Measurements from ENCODE around the gene TMOD1.

The TMOD1 gene

GRCh38 chr9:97514531-97514930, 13.1 kb downstream of the TMOD1 start:
- ATAC-seq = no peak
- TF ChIP-seq ZNF8 (CRISPR knock-in tag; IDR thresholded peaks at IDR 0.05) = no peak
- TF ChIP-seq ZNF70 (CRISPR knock-in tag; IDR thresholded peaks at IDR 0.05) = no peak
- TF ChIP-seq SNAI2 (CRISPR knock-in tag; IDR thresholded peaks at IDR 0.05) = no peak
- no peak for TF ChIP-seq TOX (CRISPR knock-in tag; IDR thresholded peaks at IDR 0.05; ENCODE audit: borderline replicate concordance)
- no peak for TF ChIP-seq TCF4 (CRISPR knock-in tag; IDR thresholded peaks at IDR 0.05; ENCODE audit: borderline replicate concordance)
- TF ChIP-seq ZFP30 (CRISPR knock-in tag; IDR thresholded peaks at IDR 0.05) = no peak

DNA sequence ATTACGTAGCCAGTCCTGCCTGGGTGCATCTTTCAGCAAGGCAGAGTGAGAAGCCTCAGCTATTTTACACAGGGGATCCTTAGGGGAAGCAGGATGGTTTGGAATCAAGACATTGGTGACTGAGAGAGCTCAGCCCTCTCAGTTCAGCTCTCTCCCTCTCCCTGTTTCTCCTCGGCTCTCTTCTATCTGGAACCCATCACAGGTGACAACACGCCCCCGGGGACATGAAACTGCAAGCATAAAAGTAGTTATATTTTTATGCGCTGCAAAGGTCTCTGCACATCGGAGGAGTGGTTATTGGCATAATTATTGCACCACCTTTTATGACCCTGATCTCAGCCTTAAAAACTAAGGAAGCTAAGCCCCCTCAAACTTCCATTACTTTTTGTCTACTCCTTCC, 14.2 kb downstream of the TMOD1 start:
- no peak for TF ChIP-seq TCF4 (CRISPR knock-in tag; IDR thresholded peaks at IDR 0.05; ENCODE audit: borderline replicate concordance)
- TF ChIP-seq GLIS3 (CRISPR knock-in tag; IDR thresholded peaks at IDR 0.05) = no peak
- no peak for TF ChIP-seq ZFP30 (CRISPR knock-in tag; IDR thresholded peaks at IDR 0.05)

DNA sequence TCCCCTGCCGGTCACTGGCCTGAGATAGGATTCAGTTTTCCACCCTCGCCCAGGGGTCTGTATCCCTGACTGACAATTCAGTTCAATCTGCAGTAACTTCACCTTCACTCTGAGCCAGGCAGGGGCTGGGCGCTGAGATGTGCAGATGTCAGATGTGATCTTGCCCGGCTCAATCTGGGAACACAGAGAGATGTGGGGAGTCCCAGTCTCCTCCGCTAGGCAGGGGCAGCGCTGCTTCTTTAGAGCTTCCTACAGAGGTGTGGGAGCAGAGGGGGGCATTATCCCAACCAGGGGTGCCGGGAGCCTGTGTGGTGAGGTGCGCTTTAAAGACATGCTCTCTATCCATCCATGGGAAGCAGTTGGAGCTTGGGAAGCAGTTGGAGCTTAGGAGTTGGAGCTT, 14.6 kb downstream of the TMOD1 start:
- no peak for TF ChIP-seq CREB5 (CRISPR knock-in tag; IDR thresholded peaks at IDR 0.05; ENCODE audit: low read depth)
- TF ChIP-seq RARB (CRISPR knock-in tag; IDR thresholded peaks at IDR 0.05) = no peak
- no peak for TF ChIP-seq ZNF8 (CRISPR knock-in tag; IDR thresholded peaks at IDR 0.05)
- no peak for TF ChIP-seq ZC3H10 (CRISPR knock-in tag; IDR thresholded peaks at IDR 0.05)
- no peak for TF ChIP-seq CSDC2 (CRISPR knock-in tag; IDR thresholded peaks at IDR 0.05)
- TF ChIP-seq, protein P1, sequence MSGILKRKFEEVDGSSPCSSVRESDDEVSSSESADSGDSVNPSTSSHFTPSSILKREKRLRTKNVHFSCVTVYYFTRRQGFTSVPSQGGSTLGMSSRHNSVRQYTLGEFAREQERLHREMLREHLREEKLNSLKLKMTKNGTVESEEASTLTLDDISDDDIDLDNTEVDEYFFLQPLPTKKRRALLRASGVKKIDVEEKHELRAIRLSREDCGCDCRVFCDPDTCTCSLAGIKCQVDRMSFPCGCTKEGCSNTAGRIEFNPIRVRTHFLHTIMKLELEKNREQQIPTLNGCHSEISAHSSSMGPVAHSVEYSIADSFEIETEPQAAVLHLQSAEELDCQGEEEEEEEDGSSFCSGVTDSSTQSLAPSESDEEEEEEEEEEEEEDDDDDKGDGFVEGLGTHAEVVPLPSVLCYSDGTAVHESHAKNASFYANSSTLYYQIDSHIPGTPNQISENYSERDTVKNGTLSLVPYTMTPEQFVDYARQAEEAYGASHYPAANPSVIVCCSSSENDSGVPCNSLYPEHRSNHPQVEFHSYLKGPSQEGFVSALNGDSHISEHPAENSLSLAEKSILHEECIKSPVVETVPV (CRISPR knock-in tag; IDR thresholded peaks at IDR 0.05) = no peak
- no peak for TF ChIP-seq TSHZ2 (CRISPR knock-in tag; IDR thresholded peaks at IDR 0.05)
- TF ChIP-seq ZNF565 (CRISPR knock-in tag; conservative IDR thresholded peaks at IDR 0.05; ENCODE audit: low read depth) = no peak
- TF ChIP-seq ISL1 (CRISPR knock-in tag; IDR thresholded peaks at IDR 0.05) = no peak
- TF ChIP-seq PATZ1 (CRISPR knock-in tag; IDR thresholded peaks at IDR 0.05; ENCODE audit: borderline replicate concordance) = no peak
- no peak for TF ChIP-seq ARNTL (CRISPR knock-in tag; IDR thresholded peaks at IDR 0.05; ENCODE audit: borderline replicate concordance, low read depth)
- no peak for TF ChIP-seq ZNF70 (CRISPR knock-in tag; IDR thresholded peaks at IDR 0.05)
- ATAC-seq = no peak

More for the DNA sequence above, 14.2 kb downstream of the TMOD1 start:
- no peak for ATAC-seq

GRCh38 chr9:97517331-97518089, 16.0 kb downstream of the TMOD1 start:
- no peak for TF ChIP-seq CSDC2 (CRISPR knock-in tag; IDR thresholded peaks at IDR 0.05)
- TF ChIP-seq CREB5 (CRISPR knock-in tag; IDR thresholded peaks at IDR 0.05; ENCODE audit: low read depth) = no peak
- TF ChIP-seq TOX (CRISPR knock-in tag; IDR thresholded peaks at IDR 0.05; ENCODE audit: borderline replicate concordance) = no peak
- no peak for TF ChIP-seq PATZ1 (CRISPR knock-in tag; IDR thresholded peaks at IDR 0.05; ENCODE audit: borderline replicate concordance)
- TF ChIP-seq ESRRG (CRISPR knock-in tag; IDR thresholded peaks at IDR 0.05) = no peak
- TF ChIP-seq, protein P1 (CRISPR knock-in tag; IDR thresholded peaks at IDR 0.05) = no peak
- TF ChIP-seq RARB (CRISPR knock-in tag; IDR thresholded peaks at IDR 0.05) = no peak
- TF ChIP-seq GLIS3 (CRISPR knock-in tag; IDR thresholded peaks at IDR 0.05) = no peak
- TF ChIP-seq BACH2 (CRISPR knock-in tag; IDR thresholded peaks at IDR 0.05; ENCODE audit: borderline replicate concordance) = no peak
- no peak for TF ChIP-seq SNAI2 (CRISPR knock-in tag; IDR thresholded peaks at IDR 0.05)
- TF ChIP-seq ZNF8 (CRISPR knock-in tag; IDR thresholded peaks at IDR 0.05) = no peak
- ATAC-seq = no peak

Data from SK-N-SH treated with all-trans-retinoic acid at 6 μM for 48 hours (cell line).